H9 (cell line): ENCODE measurements around the gene TMEM106C. TPM values are rescaled to one million over a fixed set of nuclear protein-coding genes. Genes with fewer than 3 reads are reported as not detected.

ENCODE experiments used
- DNase-seq: peaks from one replicate; pipeline ENCODE4 v3.0.0-alpha.2; 2017
- H2AFZ ChIP-seq: one replicate; pipeline ENCODE4 v1.6.1; 2013; ENCODE audit warnings: mild to moderate bottlenecking, low read length, control low read depth, moderate library complexity
- H2AK5ac ChIP-seq: 2 replicates; pipeline ENCODE4 v1.6.1; 2013; ENCODE audit warnings: low read length, control low read depth, mixed read lengths; ENCODE audit not compliant: insufficient read length
- H2BK120ac ChIP-seq: one replicate; pipeline ENCODE4 v1.6.1; 2013; ENCODE audit warnings: low read depth, mild to moderate bottlenecking, low read length, control low read depth, inconsistent platforms; ENCODE audit not compliant: poor library complexity, severe bottlenecking
- H2BK12ac ChIP-seq: 2 replicates; pipeline ENCODE4 v1.6.1; 2013; ENCODE audit warnings: low read length, control low read depth, mixed read lengths, low read depth; ENCODE audit not compliant: insufficient read length
- H2BK15ac ChIP-seq: 2 replicates; pipeline ENCODE4 v1.6.1; 2013; ENCODE audit warnings: low read depth, low read length, control low read depth
- H2BK20ac ChIP-seq: one replicate; pipeline ENCODE4 v1.6.1; 2013; ENCODE audit warnings: low read depth, mild to moderate bottlenecking, low read length, control low read depth, inconsistent platforms; ENCODE audit not compliant: poor library complexity, severe bottlenecking
- H2BK5ac ChIP-seq: 2 replicates; pipeline ENCODE4 v1.6.1; 2013; ENCODE audit warnings: low read length, control low read depth, mixed read lengths; ENCODE audit not compliant: insufficient read length
- H3K14ac ChIP-seq: 2 replicates; pipeline ENCODE4 v1.6.1; 2013; ENCODE audit warnings: low read length, control low read depth; ENCODE audit not compliant: insufficient read depth
- H3K18ac ChIP-seq: 2 replicates; pipeline ENCODE4 v1.6.1; 2013; ENCODE audit warnings: low read depth, mild to moderate bottlenecking, mixed read lengths, low read length, control low read depth; ENCODE audit not compliant: insufficient read length
- H3K23ac ChIP-seq: 2 replicates; pipeline ENCODE4 v1.6.1; 2013; ENCODE audit warnings: low read length, control low read depth, mixed read lengths, low read depth; ENCODE audit not compliant: insufficient read length
- H3K23me2 ChIP-seq: 2 replicates; pipeline ENCODE4 v1.6.1; 2013; ENCODE audit warnings: low read depth, mild to moderate bottlenecking, mixed read lengths, low read length, control low read depth; ENCODE audit not compliant: insufficient read length, poor library complexity, severe bottlenecking
- H3K27ac ChIP-seq: 2 replicates; pipeline ENCODE4 v1.5.1; 2013; ENCODE audit warnings: low read length, control low read depth, mixed read lengths, low read depth; ENCODE audit not compliant: insufficient read length
- H3K27me3 ChIP-seq: 2 replicates; pipeline ENCODE4 v1.6.1; 2013; ENCODE audit warnings: low read length, control low read depth, inconsistent platforms; ENCODE audit not compliant: insufficient read depth
- H3K4ac ChIP-seq: 2 replicates; pipeline ENCODE4 v1.6.1; 2013; ENCODE audit warnings: low read depth, mild to moderate bottlenecking, control low read depth, inconsistent platforms, low read length, moderate library complexity
- H3K4me1 ChIP-seq: 2 replicates; pipeline ENCODE4 v1.6.1; 2013; ENCODE audit warnings: low read length, control low read depth, inconsistent platforms; ENCODE audit not compliant: insufficient read depth
- H3K4me2 ChIP-seq: 2 replicates; pipeline ENCODE4 v1.6.1; 2013; ENCODE audit warnings: low read length, control low read depth, mixed read lengths; ENCODE audit not compliant: insufficient read length, insufficient read depth
- H3K56ac ChIP-seq: 2 replicates; pipeline ENCODE4 v1.6.1; 2013; ENCODE audit warnings: low read depth, mild to moderate bottlenecking, mixed read lengths, low read length, control low read depth; ENCODE audit not compliant: insufficient read length
- H3K79me1 ChIP-seq: 2 replicates; pipeline ENCODE4 v1.6.1; 2013; ENCODE audit warnings: low read depth, mild to moderate bottlenecking, moderate library complexity, low read length, control low read depth, inconsistent platforms; ENCODE audit not compliant: insufficient read depth, poor library complexity, severe bottlenecking
- H3K79me2 ChIP-seq: 2 replicates; pipeline ENCODE4 v1.6.1; 2013; ENCODE audit warnings: low read length, control low read depth, inconsistent platforms; ENCODE audit not compliant: insufficient read depth
- H3K9ac ChIP-seq: 2 replicates; pipeline ENCODE4 v1.6.1; 2013; ENCODE audit warnings: low read length, control low read depth, mixed read lengths; ENCODE audit not compliant: insufficient read length; ENCODE audit errors: extremely low read depth
- H3K9me3 ChIP-seq: one replicate; pipeline ENCODE4 v1.6.1; 2013; ENCODE audit warnings: low read depth, low read length, inconsistent platforms; ENCODE audit not compliant: control insufficient read depth
- H3T11ph ChIP-seq: one replicate; pipeline ENCODE4 v1.6.1; 2013; ENCODE audit warnings: mild to moderate bottlenecking, low read length, control low read depth, inconsistent platforms
- H4K20me1 ChIP-seq: one replicate; pipeline ENCODE4 v1.6.1; 2013; ENCODE audit not compliant: control insufficient read depth, insufficient read length, insufficient read depth
- H4K5ac ChIP-seq: 2 replicates; pipeline ENCODE4 v1.6.1; 2013; ENCODE audit warnings: low read depth, mild to moderate bottlenecking, mixed read lengths, low read length, control low read depth; ENCODE audit not compliant: insufficient read length
- H4K8ac ChIP-seq: replicated peaks from 2 replicates; pipeline ENCODE4 v1.6.1; 2013; ENCODE audit warnings: low read length, control low read depth, mixed read lengths, low read depth; ENCODE audit not compliant: insufficient read length
- H4K91ac ChIP-seq: 2 replicates; pipeline ENCODE4 v1.6.1; 2013; ENCODE audit warnings: low read depth, mild to moderate bottlenecking, moderate library complexity, mixed read lengths, low read length, control low read depth; ENCODE audit not compliant: insufficient read length
- H3K27ac Mint-ChIP-seq, 3 experiments: 2 replicates in 2 of 3; 3 replicates in 1 of 3; pipeline ENCODE4 v1.8.0; 2020 to 2021; ENCODE audit warnings: mixed read lengths in 3 of 3, mild to moderate bottlenecking in 1 of 3, moderate library complexity in 1 of 3
- H3K27me3 Mint-ChIP-seq: 2 replicates; pipeline ENCODE4 v1.8.0; 2021; ENCODE audit warnings: low read depth, mild to moderate bottlenecking, moderate library complexity, mixed read lengths
- H3K36me3 Mint-ChIP-seq, 3 experiments: 2 replicates in 2 of 3; 3 replicates in 1 of 3; pipeline ENCODE4 v1.8.0; 2020 to 2021; ENCODE audit warnings: low read depth in 3 of 3, mixed read lengths in 3 of 3; ENCODE audit not compliant: insufficient read depth in 1 of 3
- H3K4me1 Mint-ChIP-seq, 2 experiments: 2 replicates each; pipeline ENCODE4 v1.8.0; 2020; ENCODE audit warnings: mixed read lengths in 2 of 2
- H3K4me3 Mint-ChIP-seq, 2 experiments: 2 replicates in 1 of 2; 3 replicates in 1 of 2; pipeline ENCODE4 v1.8.0; 2020 to 2021; ENCODE audit warnings: mild to moderate bottlenecking in 2 of 2, mixed read lengths in 2 of 2, moderate library complexity in 1 of 2
- H3K9me3 Mint-ChIP-seq, 2 experiments: 2 replicates in 1 of 2; 3 replicates in 1 of 2; pipeline ENCODE4 v1.8.0; 2020; ENCODE audit warnings: mild to moderate bottlenecking in 2 of 2, mixed read lengths in 2 of 2, moderate library complexity in 1 of 2
- WGBS: extraction: QIAGEN DNeasy Blood & Tissue Kit; methylation state at CpG from one replicate; pipeline ENCODE4 v1.1.7; 2013; ENCODE audit warnings: missing lambda C conversion rate, low lambda C conversion rate, mixed read lengths; ENCODE audit not compliant: insufficient read length; ENCODE audit errors: extremely low coverage; 5-methylcytosine and 5-hydroxymethylcytosine counted together
- total RNA-seq: library from RNA; stranded (reverse); gene quantifications from 2 replicates; pipeline ENCODE4 v1.2.1, GENCODE V29; 2021
- TF ChIP-seq, protein P1 (sequence below): fragments of 200-600 bp; sonication (generic); conservative IDR thresholded peaks from 3 replicates; pipeline ENCODE4 v1.8.0; 2021; ENCODE audit warnings: antibody characterized with exemption, mild to moderate bottlenecking

Gene TMEM106C
- total RNA-seq, 1 experiment from 2014 or later = 43.7 TPM

DNA sequence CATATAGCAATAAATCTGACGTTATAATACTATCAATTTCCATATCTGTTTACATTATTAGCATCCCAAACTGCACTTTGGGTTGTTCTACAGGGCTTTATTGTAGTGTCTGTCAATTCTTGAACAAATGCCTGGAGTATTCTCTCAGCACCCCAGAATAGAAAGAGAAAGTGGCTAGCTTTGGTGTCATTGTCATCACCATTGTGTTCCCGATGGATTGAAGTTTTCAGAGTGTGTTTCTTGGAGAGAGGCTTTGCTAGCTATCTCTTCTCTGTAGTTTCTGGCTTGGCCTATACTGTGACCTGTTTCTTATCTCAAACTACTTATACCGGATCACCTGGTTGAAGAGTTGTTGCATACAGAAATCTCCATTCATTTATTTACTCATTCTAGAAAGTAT is 6.4 kb downstream of the TMEM106C start:
- Histone ChIP-seq H2AK5ac (no peak overlapping the region), H3K23ac (no peak overlapping the region), H2BK12ac (no peak overlapping the region), H3T11ph (no peak overlapping the region), H3K18ac (no peak overlapping the region), H2BK15ac (no peak overlapping the region), H3K79me1 (no peaks in the 10 kb centered on the region), H3K9me3 (no peaks in the 10 kb centered on the region), H3K27ac (no peak overlapping the region), H2AFZ (no peak overlapping the region), H4K8ac (no peak overlapping the region), H3K4ac (no peak overlapping the region), H3K56ac (no peak overlapping the region), H4K5ac (no peak overlapping the region), H3K79me2 (no peaks in the 10 kb centered on the region), H3K9ac (no peak overlapping the region), H2BK20ac (no peak overlapping the region), H2BK5ac (no peak overlapping the region), H4K20me1 (no peaks in the 10 kb centered on the region), H4K91ac (no peak overlapping the region), H3K27me3 (no peaks in the 10 kb centered on the region; the same call in 1 of the 2 replicates), H3K14ac (no peak overlapping the region), H2BK120ac (no peak overlapping the region), H3K4me2 (no peak overlapping the region), H3K4me1 (no peaks in the 10 kb centered on the region), H3K23me2 (no peaks in the 10 kb centered on the region)
- WGBS = no CpG with 5 or more reads among the region's 3 CpGs
- Mint-ChIP-seq H3K9me3 (no peaks in the 10 kb centered on the region), H3K36me3 (peaks cover 0 to 20% (median 0%) of the 10 kb centered on the region in 3 experiments; a peak in 3 of 7 replicates), H3K4me3 (no peak overlapping the region), H3K27ac (no peak overlapping the region), H3K4me1 (no peaks in the 10 kb centered on the region), H3K27me3 (peaks cover 49% of the 10 kb centered on the region)
- no peak for DNase-seq
- TF ChIP-seq, protein P1, sequence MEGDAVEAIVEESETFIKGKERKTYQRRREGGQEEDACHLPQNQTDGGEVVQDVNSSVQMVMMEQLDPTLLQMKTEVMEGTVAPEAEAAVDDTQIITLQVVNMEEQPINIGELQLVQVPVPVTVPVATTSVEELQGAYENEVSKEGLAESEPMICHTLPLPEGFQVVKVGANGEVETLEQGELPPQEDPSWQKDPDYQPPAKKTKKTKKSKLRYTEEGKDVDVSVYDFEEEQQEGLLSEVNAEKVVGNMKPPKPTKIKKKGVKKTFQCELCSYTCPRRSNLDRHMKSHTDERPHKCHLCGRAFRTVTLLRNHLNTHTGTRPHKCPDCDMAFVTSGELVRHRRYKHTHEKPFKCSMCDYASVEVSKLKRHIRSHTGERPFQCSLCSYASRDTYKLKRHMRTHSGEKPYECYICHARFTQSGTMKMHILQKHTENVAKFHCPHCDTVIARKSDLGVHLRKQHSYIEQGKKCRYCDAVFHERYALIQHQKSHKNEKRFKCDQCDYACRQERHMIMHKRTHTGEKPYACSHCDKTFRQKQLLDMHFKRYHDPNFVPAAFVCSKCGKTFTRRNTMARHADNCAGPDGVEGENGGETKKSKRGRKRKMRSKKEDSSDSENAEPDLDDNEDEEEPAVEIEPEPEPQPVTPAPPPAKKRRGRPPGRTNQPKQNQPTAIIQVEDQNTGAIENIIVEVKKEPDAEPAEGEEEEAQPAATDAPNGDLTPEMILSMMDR = no peak
